GM21737 (cell line): ENCODE results near the gene KRT13.

Experiments used
- ATAC-seq: cut with Tn5 transposase; IDR thresholded peaks from one replicate; pipeline ENCODE4 v1.9.1; 2021; ENCODE audit warnings: mild to moderate bottlenecking, moderate library complexity; ENCODE audit not compliant: unreplicated experiment

The KRT13 gene

GRCh38 chr17:41498276-41498675 is 7.1 kb downstream of the KRT13 start:
- ATAC-seq = no peak

GRCh38 chr17:41496803-41497484 is 8.5 kb downstream of the KRT13 start:
- peak; percentile 65 for ATAC-seq

GRCh38 chr17:41494524-41494923 is 10.9 kb downstream of the KRT13 start:
- ATAC-seq = no peak

GRCh38 chr17:41492771-41493170 is 12.6 kb downstream of the KRT13 start:
- ATAC-seq = no peak

- no peak for ATAC-seq
These were observed 13.1 kb downstream of the KRT13 start for GRCh38 chr17:41492351-41492750.

GRCh38 chr17:41491476-41491875 is 13.9 kb downstream of the KRT13 start:
- ATAC-seq = no peak

- no peak for ATAC-seq
These were observed 15.1 kb downstream of the KRT13 start for GRCh38 chr17:41490000-41490990.

- ATAC-seq = no peak
These were observed 15.9 kb downstream of the KRT13 start, which contains the start of gene KRT36 for GRCh38 chr17:41489531-41489930. Gene KRT36 (minus strand): TSS chr17:41489910. CDS start chr17:41489864, 46 bp downstream.

- no peak for ATAC-seq
These were observed 18.4 kb downstream of the KRT13 start for GRCh38 chr17:41486809-41487530.

- ATAC-seq = no peak
These were observed 19.1 kb downstream of the KRT13 start for GRCh38 chr17:41486316-41486715.

GRCh38 chr17:41484920-41485904 is 20.2 kb downstream of the KRT13 start:
- no peak for ATAC-seq

- no peak for ATAC-seq
These were observed 21.2 kb downstream of the KRT13 start for GRCh38 chr17:41483991-41484826.

- no peak for ATAC-seq
These were observed 21.9 kb downstream of the KRT13 start for GRCh38 chr17:41483531-41483930.

GRCh38 chr17:41481036-41481435 is 24.4 kb downstream of the KRT13 start, which contains the start of gene KRT35:
Gene KRT35 (minus strand): TSS chr17:41481151. CDS start chr17:41481097, 54 bp downstream.
- no peak for ATAC-seq

- no peak for ATAC-seq
These were observed 24.8 kb downstream of the KRT13 start for GRCh38 chr17:41480581-41480980.

GRCh38 chr17:41480136-41480535 is 25.3 kb downstream of the KRT13 start:
- no peak for ATAC-seq

- ATAC-seq = no peak
These were observed 27.2 kb downstream of the KRT13 start for GRCh38 chr17:41478237-41478636.

- no peak for ATAC-seq
These were observed 28.3 kb downstream of the KRT13 start for GRCh38 chr17:41476866-41477815.
